GM12892 (cell line): ENCODE results near the gene RTN4RL1.

ENCODE experiments used
- POLR2A ChIP-seq: IDR thresholded peaks from 2 replicates; pipeline ENCODE4 v1.6.1; 2011; ENCODE audit warnings: low read depth, low read length, control low read depth
- POLR2AphosphoS5 ChIP-seq: IDR thresholded peaks from 2 replicates; pipeline ENCODE4 v1.6.1; 2011; ENCODE audit warnings: low read depth, low read length, control low read depth

DNA sequence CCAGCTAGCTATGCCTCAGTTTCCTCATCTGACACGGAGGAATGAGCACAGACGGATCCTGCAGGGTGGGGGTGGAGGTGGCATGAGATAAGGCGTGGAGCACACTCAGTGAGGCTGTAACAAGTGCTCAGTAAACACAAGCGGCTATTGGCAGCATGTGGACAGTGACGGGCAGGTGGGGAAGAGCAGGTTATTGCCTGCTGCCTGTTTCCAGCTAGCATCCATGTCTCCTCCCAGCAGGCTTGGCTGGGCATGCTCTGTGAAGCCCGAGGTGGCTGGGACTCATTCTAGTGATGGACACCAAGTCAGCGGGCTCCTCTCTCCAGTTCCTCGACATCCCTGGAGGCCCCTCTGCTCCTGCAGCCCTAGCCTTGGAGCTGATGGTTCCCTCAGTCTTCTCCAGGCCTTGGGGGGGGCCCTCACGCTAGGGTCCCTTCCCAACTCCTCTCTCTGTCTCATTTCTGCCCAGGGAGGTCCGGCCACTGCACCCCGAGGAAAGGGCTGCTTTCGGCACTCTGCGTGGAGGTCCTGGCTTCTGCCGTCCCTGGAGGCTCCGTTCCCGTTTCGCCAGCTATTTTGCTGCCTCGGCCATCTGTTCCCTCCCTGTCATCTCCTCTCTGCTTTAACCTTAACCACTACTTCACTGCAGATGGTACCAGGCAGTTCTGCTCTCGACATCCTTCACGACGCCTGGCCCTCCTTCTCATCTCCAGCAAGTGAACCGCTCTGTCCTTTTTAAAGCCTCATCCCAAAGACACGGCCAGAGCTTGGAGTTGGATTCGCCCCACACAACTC is 6.2 kb downstream of the RTN4RL1 start:
- TF ChIP-seq POLR2AphosphoS5 (no peak), POLR2A (no peak)
